HepG2 (cell line): Measurements from ENCODE around the gene SEM1. TPM values are rescaled to one million over a fixed set of nuclear protein-coding genes. Genes with fewer than 3 reads are reported as not detected.

Experiments
- ATAD3A ChIP-seq: sonication (generic); formaldehyde crosslinking; IDR thresholded peaks from 2 replicates; pipeline ENCODE4 v1.4.0; 2020; ENCODE audit warnings: missing genetic modification reagents
- CHCHD3 ChIP-seq: sonication (generic); formaldehyde crosslinking; IDR thresholded peaks from 2 replicates; pipeline ENCODE4 v1.8.0; 2022; ENCODE audit warnings: mild to moderate bottlenecking, missing genetic modification reagents, moderate library complexity
- CHD2 ChIP-seq: IDR thresholded peaks from 2 replicates; pipeline ENCODE4 v1.6.1; 2011; ENCODE audit warnings: low read depth, low read length, improper control_type of control experiment
- CREB1 ChIP-seq, 2 experiments: fragments of 450-650 bp in 1 of 2; IDR thresholded peaks; 2 replicates each; pipeline ENCODE4 v1.6.1; 2016 to 2017; ENCODE audit warnings: control low read depth in 1 of 2, mild to moderate bottlenecking in 1 of 2, missing compliant biosample characterization in 1 of 2, missing genetic modification characterization in 1 of 2
- EP300 ChIP-seq, 3 experiments: sonication (generic) in 1 of 3; formaldehyde crosslinking in 1 of 3; IDR thresholded peaks; 2 replicates each; pipeline versions ENCODE4 v1.5.1 to v1.6.1; 2011 to 2020; ENCODE audit warnings: low read depth in 2 of 3, low read length in 2 of 3, borderline replicate concordance in 1 of 3, improper control_type of control experiment in 1 of 3, mild to moderate bottlenecking in 1 of 3, missing genetic modification reagents in 1 of 3, moderate library complexity in 1 of 3
- ETV6 ChIP-seq: sonication (generic); formaldehyde crosslinking; conservative IDR thresholded peaks from 2 replicates; pipeline ENCODE4 v1.4.0; 2020; ENCODE audit warnings: missing genetic modification reagents
- HES4 ChIP-seq: sonication (generic); formaldehyde crosslinking; IDR thresholded peaks from 2 replicates; pipeline ENCODE4 v1.9.0; 2021; ENCODE audit warnings: mild to moderate bottlenecking, missing genetic modification reagents, borderline replicate concordance
- JUND ChIP-seq: sonication (generic); formaldehyde crosslinking; IDR thresholded peaks from 2 replicates; pipeline ENCODE4 v1.8.0; 2022; ENCODE audit warnings: mild to moderate bottlenecking, missing genetic modification reagents
- KMT2B ChIP-seq: IDR thresholded peaks from 2 replicates; pipeline ENCODE4 v1.6.1; 2016; ENCODE audit warnings: missing genetic modification reagents, missing compliant biosample characterization
- MTA3 ChIP-seq: sonication (generic); formaldehyde crosslinking; IDR thresholded peaks from 2 replicates; pipeline ENCODE4 v1.4.0; 2020; ENCODE audit warnings: missing genetic modification reagents
- NR1H2 ChIP-seq: sonication (generic); formaldehyde crosslinking; IDR thresholded peaks from 2 replicates; pipeline ENCODE4 v1.8.1; 2022; ENCODE audit warnings: low read depth, missing genetic modification reagents, borderline replicate concordance
- ONECUT2 ChIP-seq: sonication (generic); formaldehyde crosslinking; IDR thresholded peaks from 2 replicates; pipeline ENCODE4 v1.4.0; 2020; ENCODE audit warnings: missing genetic modification reagents
- POGZ ChIP-seq: sonication (generic); formaldehyde crosslinking; IDR thresholded peaks from 2 replicates; pipeline ENCODE4 v1.4.0; 2020; ENCODE audit warnings: mild to moderate bottlenecking, missing genetic modification reagents
- SRSF4 ChIP-seq: fragments of 200-400 bp; formaldehyde crosslinking; IDR thresholded peaks from one replicate; pipeline ENCODE4 v1.6.1; 2018; ENCODE audit warnings: mild to moderate bottlenecking, low read depth, low read length, moderate library complexity; ENCODE audit not compliant: poor library complexity, severe bottlenecking
- TBX3 ChIP-seq: fragments of 450-650 bp; IDR thresholded peaks from 2 replicates; pipeline ENCODE4 v1.6.1; 2017; ENCODE audit warnings: antibody characterized with exemption, mild to moderate bottlenecking, inconsistent platforms, borderline replicate concordance
- TCF7L2 ChIP-seq: IDR thresholded peaks from 2 replicates; pipeline ENCODE4 v1.6.1; 2011; ENCODE audit warnings: mild to moderate bottlenecking, low read depth, low read length, moderate library complexity
- XRCC5 ChIP-seq: fragments of 200-400 bp; formaldehyde crosslinking; optimal IDR thresholded peaks from 2 replicates; pipeline ENCODE3; 2017; ENCODE audit warnings: mild to moderate bottlenecking, low read length
- ZFP1 ChIP-seq: IDR thresholded peaks from 2 replicates; pipeline ENCODE4 v1.6.1; 2016
- ZNF143 ChIP-seq: sonication (generic); formaldehyde crosslinking; IDR thresholded peaks from 2 replicates; pipeline ENCODE4 v1.4.0; 2020; ENCODE audit warnings: missing genetic modification reagents
- ZNF441 ChIP-seq: sonication (generic); formaldehyde crosslinking; IDR thresholded peaks from 2 replicates; pipeline ENCODE4 v1.7.0; 2021; ENCODE audit warnings: missing genetic modification reagents, borderline replicate concordance
- ZNF543 ChIP-seq: sonication (generic); formaldehyde crosslinking; IDR thresholded peaks from 2 replicates; pipeline ENCODE4 v1.4.0; 2020; ENCODE audit warnings: mild to moderate bottlenecking, missing genetic modification reagents
- ZNF547 ChIP-seq: sonication (generic); formaldehyde crosslinking; IDR thresholded peaks from 2 replicates; pipeline ENCODE4 v1.5.1; 2020; ENCODE audit warnings: mild to moderate bottlenecking, missing genetic modification reagents
- ZNF574 ChIP-seq: sonication (generic); formaldehyde crosslinking; IDR thresholded peaks from 2 replicates; pipeline ENCODE4 v1.4.0; 2020; ENCODE audit warnings: missing genetic modification reagents
- ZNF724P ChIP-seq: sonication (generic); formaldehyde crosslinking; IDR thresholded peaks from 2 replicates; pipeline ENCODE4 v1.8.0; 2022; ENCODE audit warnings: missing genetic modification reagents, borderline replicate concordance
- polyA plus RNA-seq, 8 experiments: library from polyadenylated mRNA; depleted of rRNA in 3 of 8; stranded (reverse) in 7 of 8; unstranded in 1 of 8; fragments of >200 nt; fragmentation: Illumina TruSeq in 4 of 8; extraction: Trizol in 4 of 8; gene quantifications; 2 replicates each; pipeline versions ENCODE4 v1.2.1 to v1.2.3, GENCODE V29; 2011 to 2016; ENCODE audit warnings: low read depth in 4 of 8, missing spikeins in 1 of 8, mixed read lengths in 1 of 8; ENCODE audit not compliant: insufficient read depth in 1 of 8
- total RNA-seq, 5 experiments: library from RNA; depleted of rRNA; stranded (reverse); fragments of >200 nt; fragmentation: Illumina TruSeq; extraction: Trizol; gene quantifications; 2 replicates each; pipeline ENCODE4 v1.2.3, GENCODE V29; 2016; ENCODE audit warnings: low read depth in 1 of 5
- TF ChIP-seq, protein P1 (sequence below): sonication (generic); formaldehyde crosslinking; IDR thresholded peaks from 2 replicates; pipeline ENCODE4 v1.5.0; 2020; ENCODE audit warnings: missing genetic modification reagents
- TF ChIP-seq, protein P2 (sequence below): IDR thresholded peaks from 2 replicates; pipeline ENCODE4 v1.6.1; 2016; ENCODE audit warnings: mild to moderate bottlenecking

Gene SEM1
- total and polyA plus RNA-seq, 2 of the 13 experiments (the other 11 are each of a cell fraction or from before 2014, with no cell fraction given), result 40.7 to 174 TPM

DNA sequence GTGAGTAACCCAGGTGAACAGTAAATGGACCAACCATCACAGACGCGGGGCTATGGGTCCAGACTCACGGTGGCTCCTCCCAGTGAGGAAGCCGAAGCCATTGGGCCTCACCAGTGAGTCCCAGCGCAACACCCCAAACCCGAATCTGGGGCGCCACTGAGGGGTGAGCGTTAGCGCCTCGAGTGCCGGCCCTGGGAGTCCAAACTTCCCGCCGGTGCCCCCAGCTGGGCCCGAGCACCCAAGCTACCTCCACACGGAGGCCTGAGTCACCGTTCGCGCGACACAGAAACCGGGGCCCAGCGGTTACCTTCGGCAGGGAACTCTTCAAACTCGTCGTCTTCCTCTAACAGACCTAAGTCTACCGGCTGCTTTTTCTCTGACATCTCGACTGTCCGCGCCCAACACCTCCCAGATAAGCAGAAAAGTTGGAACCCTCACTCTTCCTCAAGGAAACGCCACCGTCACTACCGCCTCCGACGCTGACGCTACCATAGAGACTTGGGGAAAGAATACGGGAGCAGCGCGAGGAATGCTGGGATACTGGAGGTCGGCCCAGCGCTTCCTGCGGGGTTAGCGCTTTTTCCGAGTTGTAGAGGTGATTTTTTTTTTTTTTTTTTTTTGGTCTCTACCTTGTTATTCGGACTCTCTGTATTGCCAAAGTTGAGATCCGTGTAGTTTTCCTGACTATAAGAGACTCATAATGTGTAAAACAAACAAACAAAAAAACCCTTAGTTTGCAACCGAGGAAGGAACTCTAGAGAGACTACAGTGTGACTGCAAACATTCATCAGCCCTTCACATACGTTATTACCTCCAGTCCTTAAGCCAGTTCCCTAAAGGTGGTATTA is at the start of gene SEM1 (continued):
- TF ChIP-seq POGZ (CRISPR knock-in tag) (peak; percentile 89), HES4 (CRISPR knock-in tag) (no peak), CHCHD3 (CRISPR knock-in tag) (no peak), JUND (CRISPR knock-in tag) (no peak), KMT2B (peak; percentile 92), TCF7L2 (no peak), CREB1 (IDR thresholded peaks at IDR 0.05) (no peak; the same call in none of the 2 replicates), CREB1 (CRISPR knock-in tag; IDR thresholded peaks at IDR 0.05) (peak; percentile 93), XRCC5 (peak; percentile 50), NR1H2 (no peak), CHD2 (no peak), ZNF441 (CRISPR knock-in tag) (peak; percentile 52; the same call in 1 of the 2 replicates), ZNF574 (peak; percentile 99), ZNF143 (CRISPR knock-in tag) (peak; percentile 89), MTA3 (CRISPR knock-in tag) (no peak), SRSF4 (no peak), ZNF543 (CRISPR knock-in tag) (no peak), ONECUT2 (CRISPR knock-in tag) (no peak), ATAD3A (CRISPR knock-in tag) (no peak), TBX3 (peak; percentile 28; the same call in 1 of the 2 replicates), ZNF724P (no peak), ETV6 (CRISPR knock-in tag) (no peak; the same call in 1 of the 2 replicates), ZFP1 (CRISPR knock-in tag) (no peak), ZNF547 (peak; percentile 65; the same call in 1 of the 2 replicates), EP300 (IDR thresholded peaks at IDR 0.05; ENCODE audit: low read depth in 2 of 2, low read length in 2 of 2) (no peak), EP300 (CRISPR knock-in tag; IDR thresholded peaks at IDR 0.05; ENCODE audit: borderline replicate concordance) (no peak)
- TF ChIP-seq, protein P1, sequence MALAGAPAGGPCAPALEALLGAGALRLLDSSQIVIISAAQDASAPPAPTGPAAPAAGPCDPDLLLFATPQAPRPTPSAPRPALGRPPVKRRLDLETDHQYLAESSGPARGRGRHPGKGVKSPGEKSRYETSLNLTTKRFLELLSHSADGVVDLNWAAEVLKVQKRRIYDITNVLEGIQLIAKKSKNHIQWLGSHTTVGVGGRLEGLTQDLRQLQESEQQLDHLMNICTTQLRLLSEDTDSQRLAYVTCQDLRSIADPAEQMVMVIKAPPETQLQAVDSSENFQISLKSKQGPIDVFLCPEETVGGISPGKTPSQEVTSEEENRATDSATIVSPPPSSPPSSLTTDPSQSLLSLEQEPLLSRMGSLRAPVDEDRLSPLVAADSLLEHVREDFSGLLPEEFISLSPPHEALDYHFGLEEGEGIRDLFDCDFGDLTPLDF (CRISPR knock-in tag), result no peak
- TF ChIP-seq, protein P2, sequence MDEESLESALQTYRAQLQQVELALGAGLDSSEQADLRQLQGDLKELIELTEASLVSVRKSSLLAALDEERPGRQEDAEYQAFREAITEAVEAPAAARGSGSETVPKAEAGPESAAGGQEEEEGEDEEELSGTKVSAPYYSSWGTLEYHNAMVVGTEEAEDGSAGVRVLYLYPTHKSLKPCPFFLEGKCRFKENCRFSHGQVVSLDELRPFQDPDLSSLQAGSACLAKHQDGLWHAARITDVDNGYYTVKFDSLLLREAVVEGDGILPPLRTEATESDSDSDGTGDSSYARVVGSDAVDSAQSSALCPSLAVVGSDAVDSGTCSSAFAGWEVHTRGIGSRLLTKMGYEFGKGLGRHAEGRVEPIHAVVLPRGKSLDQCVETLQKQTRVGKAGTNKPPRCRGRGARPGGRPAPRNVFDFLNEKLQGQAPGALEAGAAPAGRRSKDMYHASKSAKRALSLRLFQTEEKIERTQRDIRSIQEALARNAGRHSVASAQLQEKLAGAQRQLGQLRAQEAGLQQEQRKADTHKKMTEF (CRISPR knock-in tag), result peak; percentile 73; the same call in 1 of the 2 replicates
